ENCODE measurements around the gene SYNDIG1.

DNA sequence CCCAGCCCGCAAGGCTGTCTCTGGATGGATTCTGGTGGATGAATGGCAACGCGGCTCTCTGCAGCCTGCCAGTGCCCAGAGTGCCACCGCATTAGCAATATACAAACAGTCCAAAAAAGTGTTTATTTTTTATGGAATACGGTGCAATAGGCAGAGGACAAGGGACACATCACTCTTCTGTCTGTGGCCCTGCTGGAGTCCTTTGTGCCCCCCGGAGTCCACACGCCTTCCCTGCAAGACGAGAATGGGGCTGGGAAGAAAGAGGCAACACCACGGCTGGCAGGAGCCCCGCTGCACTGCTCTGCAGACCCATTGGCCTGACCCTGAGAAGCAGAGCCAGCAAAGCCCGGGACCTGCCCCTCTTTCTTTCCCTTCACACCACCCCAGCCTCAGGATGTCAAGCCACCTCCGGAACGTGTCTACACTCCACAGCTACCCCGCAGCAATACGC, 196.3 kb downstream of the SYNDIG1 start:
- TF ChIP-seq, protein P1, sequence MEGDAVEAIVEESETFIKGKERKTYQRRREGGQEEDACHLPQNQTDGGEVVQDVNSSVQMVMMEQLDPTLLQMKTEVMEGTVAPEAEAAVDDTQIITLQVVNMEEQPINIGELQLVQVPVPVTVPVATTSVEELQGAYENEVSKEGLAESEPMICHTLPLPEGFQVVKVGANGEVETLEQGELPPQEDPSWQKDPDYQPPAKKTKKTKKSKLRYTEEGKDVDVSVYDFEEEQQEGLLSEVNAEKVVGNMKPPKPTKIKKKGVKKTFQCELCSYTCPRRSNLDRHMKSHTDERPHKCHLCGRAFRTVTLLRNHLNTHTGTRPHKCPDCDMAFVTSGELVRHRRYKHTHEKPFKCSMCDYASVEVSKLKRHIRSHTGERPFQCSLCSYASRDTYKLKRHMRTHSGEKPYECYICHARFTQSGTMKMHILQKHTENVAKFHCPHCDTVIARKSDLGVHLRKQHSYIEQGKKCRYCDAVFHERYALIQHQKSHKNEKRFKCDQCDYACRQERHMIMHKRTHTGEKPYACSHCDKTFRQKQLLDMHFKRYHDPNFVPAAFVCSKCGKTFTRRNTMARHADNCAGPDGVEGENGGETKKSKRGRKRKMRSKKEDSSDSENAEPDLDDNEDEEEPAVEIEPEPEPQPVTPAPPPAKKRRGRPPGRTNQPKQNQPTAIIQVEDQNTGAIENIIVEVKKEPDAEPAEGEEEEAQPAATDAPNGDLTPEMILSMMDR (IDR thresholded peaks at IDR 0.05; ENCODE audit: poor library complexity, severe bottlenecking): no peak
- TF ChIP-seq POLR2AphosphoS5 (IDR thresholded peaks at IDR 0.05): no peak
